HL-60/S4 treated with phorbol 12-myristate 13-acetate at 8.2 ng/mL for 4 days and 3 days (cell line): ENCODE results near the gene UMODL1.

Experiments
- in situ Hi-C: fragments of 300-500 bp; cut with MboI; formaldehyde crosslinking; loops from 2 replicates; pipeline ENCODE4 v1.15.0; 2022; ENCODE audit warnings: low sequenced_read_pairs

The UMODL1 gene

GRCh38 chr21:42071146-42071737, at the start of gene UMODL1:
Gene UMODL1, plus strand, starts transcription at chr21:42071317. Its CDS starts 0 bp downstream, at chr21:42071317.
- in situ Hi-C loops = no loop called here

- in situ Hi-C loops = no loop called here
These were observed 49.6 kb upstream of the UMODL1 start for GRCh38 chr21:42021371-42022090.

GRCh38 chr21:42022091-42022430, 49.1 kb upstream of the UMODL1 start:
- in situ Hi-C loops = no loop called here

GRCh38 chr21:42022906-42023305, 48.2 kb upstream of the UMODL1 start:
- in situ Hi-C loops = no loop called here

GRCh38 chr21:42025376-42026081, 45.6 kb upstream of the UMODL1 start:
- in situ Hi-C loops = no loop called here

- in situ Hi-C loops = no loop called here
These were observed 45.1 kb upstream of the UMODL1 start for GRCh38 chr21:42026082-42026435.

- in situ Hi-C loops = no loop called here
These were observed 43.9 kb upstream of the UMODL1 start for GRCh38 chr21:42027085-42027821.

GRCh38 chr21:42027822-42028765, 43.0 kb upstream of the UMODL1 start:
- in situ Hi-C loops = no loop called here

GRCh38 chr21:42028766-42029425, 42.2 kb upstream of the UMODL1 start:
- in situ Hi-C loops = no loop called here

- in situ Hi-C loops = no loop called here
These were observed 40.8 kb upstream of the UMODL1 start for GRCh38 chr21:42030311-42030710.

- in situ Hi-C loops = no loop called here
These were observed 39.9 kb upstream of the UMODL1 start for GRCh38 chr21:42031241-42031640.

- in situ Hi-C loops = no loop called here
These were observed 39.3 kb upstream of the UMODL1 start for GRCh38 chr21:42031816-42032215.

GRCh38 chr21:42032266-42032665, 38.9 kb upstream of the UMODL1 start:
- in situ Hi-C loops = no loop called here

- in situ Hi-C loops = no loop called here
These were observed 38.1 kb upstream of the UMODL1 start for GRCh38 chr21:42032968-42033367.

GRCh38 chr21:42036313-42036712, 34.8 kb upstream of the UMODL1 start:
- in situ Hi-C loops = no loop called here

- in situ Hi-C loops = no loop called here
These were observed 33.6 kb upstream of the UMODL1 start for GRCh38 chr21:42037516-42037915.

- in situ Hi-C loops = no loop called here
These were observed 33.2 kb upstream of the UMODL1 start for GRCh38 chr21:42037943-42038342.

- in situ Hi-C loops = no loop called here
These were observed 32.7 kb upstream of the UMODL1 start for GRCh38 chr21:42038393-42038792.

GRCh38 chr21:42038826-42039425, 32.2 kb upstream of the UMODL1 start:
- in situ Hi-C loops = no loop called here
